Activated gamma-delta T cell treated with Interleukin-2 at 50 U/mL for 16 hours (primary cell): ENCODE data around the gene CCDC127.

Experiments used
- DNase-seq: peaks from one replicate; pipeline ENCODE4 v3.0.0-alpha.2; 2020

Gene CCDC127

GRCh38 chr5:187617-188451, 30.1 kb downstream of the CCDC127 start:
- DNase-seq = no peak

- no peak for DNase-seq
These were observed 30.9 kb downstream of the CCDC127 start for GRCh38 chr5:187042-187431.

DNA sequence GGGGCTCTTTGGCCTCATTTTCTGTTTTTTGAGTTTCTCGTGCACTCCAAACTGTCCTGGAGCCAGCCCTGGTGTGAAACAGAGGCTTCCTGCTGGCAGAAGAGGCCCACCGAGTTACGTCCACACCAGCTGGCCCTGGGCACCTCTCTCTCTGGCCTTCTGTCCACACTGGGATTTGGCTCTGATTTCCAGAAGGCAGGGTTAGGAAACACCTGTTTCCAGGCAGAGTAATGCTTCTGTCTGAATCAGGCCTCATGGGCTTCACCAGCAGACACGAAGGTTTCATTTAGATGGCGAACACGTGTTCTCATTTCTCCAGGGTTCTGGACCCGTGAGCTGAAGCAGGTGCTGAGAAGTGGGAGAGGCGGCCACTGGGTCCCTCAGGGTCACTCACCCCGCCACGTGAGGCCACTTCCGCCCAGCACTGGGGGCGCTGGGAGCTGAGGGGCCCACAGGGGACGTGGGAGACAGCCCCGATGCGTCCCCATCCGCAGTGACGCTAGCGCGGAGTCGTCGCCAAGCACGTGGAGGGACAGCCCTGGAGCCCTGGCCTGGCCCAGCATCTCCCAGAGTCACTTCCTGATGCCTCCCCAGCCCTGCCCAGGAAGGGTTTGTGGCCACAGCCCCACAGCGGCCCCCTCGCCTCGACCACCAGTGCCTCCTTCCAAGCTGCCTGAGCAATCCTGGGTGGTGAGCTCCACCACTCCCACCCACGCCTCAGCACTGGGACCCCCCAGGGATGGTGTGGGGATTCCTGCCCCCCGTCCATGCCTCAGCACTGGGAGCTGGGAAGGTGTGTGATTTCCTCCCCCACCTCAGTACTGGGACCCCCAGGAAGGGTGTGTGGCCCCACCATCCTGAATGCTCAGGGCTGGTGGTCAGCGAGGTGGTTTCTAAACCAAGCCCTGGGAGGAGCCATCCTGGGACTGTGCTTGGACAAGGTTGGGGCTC, 31.6 kb downstream of the CCDC127 start:
- DNase-seq = no peak

DNA sequence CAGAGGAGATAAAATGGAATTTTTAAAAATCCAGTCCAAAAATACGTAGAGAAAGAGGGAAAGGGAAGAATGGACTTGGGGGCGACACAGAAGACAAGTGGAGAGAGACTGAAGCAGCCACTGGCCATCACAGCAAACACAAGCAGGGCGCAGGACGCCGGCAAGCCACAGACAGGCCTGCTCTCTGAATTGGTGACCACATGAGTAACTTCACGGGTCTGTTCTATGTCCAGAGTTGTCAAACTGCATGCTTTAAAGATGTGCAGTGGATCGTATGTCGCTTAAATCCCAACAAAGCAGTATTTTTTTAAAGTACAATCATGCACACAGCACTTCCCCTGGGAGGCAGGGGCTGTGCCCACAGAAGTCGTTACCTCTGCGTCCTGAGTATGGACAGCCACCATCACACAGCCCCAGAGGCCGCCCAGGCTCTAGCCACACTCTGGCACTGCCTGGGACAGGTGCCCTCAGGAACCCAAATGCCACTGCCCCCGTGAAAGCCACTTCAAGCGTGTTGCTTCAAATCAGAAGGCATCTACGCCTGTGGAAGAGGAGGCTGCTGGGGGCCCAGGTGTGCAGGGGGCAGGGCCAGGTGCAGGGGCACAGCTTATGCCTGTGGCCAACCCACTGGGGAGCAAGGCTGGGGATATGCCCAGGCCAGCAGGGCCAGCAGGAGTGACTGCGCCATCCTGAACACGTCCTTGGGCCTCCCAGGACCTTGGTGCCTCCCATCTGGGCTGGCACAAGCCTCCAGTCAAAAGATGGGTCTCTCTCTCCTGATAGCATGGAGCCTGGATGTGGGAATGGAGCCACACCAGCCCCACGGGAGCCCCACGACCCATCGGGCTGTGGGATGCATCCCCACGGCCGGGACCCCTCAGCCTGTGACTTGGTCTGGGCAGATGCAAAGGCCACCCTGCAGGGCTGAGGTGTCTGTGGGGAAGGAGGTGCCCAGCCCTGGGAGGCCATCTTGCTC, 32.6 kb downstream of the CCDC127 start:
- no peak for DNase-seq

- no peak for DNase-seq
These were observed 33.5 kb downstream of the CCDC127 start for GRCh38 chr5:184471-184870.

- DNase-seq = no peak
These were observed 35.8 kb downstream of the CCDC127 start for GRCh38 chr5:182126-182525.

DNA sequence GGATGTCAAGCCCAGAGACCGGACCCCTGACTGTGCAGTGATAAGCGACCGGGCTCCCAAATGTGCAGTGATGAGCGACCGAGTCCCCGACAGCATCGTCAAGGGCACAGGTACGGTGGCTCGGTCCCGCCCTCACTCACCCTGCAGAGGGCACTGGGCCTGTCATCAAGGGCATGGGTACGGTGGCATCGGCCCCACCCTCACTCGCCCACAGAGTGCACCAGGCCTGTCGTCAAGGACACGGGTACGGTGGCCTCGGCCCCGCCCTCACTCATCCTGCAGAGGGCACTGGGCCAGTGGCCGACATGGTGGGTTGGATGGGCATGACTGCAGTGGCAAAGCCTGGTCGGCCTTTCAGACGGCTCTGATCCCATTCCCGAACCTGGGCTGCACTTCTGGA, 36.4 kb downstream of the CCDC127 start:
- DNase-seq = no peak

GRCh38 chr5:181160-181559, 36.8 kb downstream of the CCDC127 start:
- no peak for DNase-seq

GRCh38 chr5:180286-180918, 37.6 kb downstream of the CCDC127 start:
- no peak for DNase-seq

DNA sequence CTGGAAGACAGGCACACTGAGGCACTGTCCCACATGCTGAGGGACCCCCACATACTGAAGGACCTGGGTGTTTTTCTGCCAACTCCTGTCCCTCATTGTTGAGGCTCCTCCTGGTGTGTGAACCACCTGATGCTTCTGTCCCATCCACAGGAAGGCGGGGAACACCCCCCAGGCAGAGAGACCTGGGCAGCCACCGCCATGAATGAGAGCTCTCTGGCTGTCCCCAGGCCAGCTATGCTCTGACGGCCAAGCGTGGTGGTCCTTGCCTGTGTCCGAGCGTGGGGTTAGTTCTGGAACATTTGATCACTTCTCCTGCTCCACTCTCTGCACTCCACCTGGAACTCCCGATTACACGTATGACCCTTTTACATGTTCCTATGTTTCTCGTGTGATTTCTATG, 38.6 kb downstream of the CCDC127 start:
- DNase-seq = no peak

- no peak for DNase-seq
These were observed 39.8 kb downstream of the CCDC127 start for GRCh38 chr5:178110-178509.

DNA sequence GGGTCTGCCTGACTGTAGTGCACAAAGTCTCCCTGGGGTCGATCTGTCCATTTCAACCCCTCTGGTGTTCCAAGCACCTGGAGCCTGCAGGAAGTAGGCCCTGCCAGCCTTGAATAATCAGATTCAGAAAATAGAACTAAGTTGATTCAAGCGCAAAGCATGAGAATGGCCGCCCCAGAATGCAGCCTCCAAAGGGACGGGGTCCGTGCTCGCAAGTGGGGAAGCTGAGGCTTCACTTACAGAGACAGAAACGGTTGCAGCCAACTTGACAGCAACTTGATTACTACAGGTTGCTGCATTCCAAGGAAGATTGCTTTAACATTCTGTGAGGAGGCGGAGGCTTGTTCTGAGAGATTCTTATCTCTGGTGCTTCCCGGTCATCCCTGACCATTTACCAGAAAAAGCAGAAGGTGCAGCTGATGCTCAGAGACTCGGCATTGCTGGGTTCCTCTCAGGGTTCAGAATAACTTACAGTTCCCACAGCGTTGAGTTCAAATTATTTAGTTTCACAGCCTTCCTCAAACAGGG, 41.6 kb downstream of the CCDC127 start:
- no peak for DNase-seq

DNA sequence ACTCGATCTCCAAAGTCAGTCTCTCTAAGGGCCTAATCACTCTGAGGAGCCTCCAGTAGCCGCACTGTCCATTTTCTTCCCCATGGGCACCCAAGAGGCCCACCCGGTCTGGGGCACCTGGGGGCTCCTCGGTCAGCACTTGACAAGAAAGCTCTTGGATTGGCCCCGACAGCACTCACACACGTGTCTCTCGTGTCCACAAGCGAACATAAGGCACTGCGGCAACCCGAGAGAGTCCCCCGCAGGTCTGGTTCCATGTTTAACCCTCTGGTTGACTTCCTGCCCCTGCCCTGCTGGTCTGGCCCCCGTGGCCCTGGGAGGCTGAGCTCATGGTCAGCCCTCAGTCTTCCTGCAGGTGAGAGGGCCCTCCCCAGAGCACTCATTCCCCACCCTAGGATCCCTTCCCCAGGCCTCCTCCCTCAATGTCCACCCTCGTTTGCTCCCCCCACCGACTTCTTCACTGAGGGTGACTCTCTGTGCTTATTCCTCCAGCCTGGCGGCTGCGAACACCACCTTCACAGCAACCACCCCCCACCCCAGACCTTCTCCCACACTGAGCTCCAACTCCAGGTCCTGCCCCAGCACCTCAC, 43.0 kb downstream of the CCDC127 start:
- no peak for DNase-seq

GRCh38 chr5:174291-174600, 43.7 kb downstream of the CCDC127 start:
- no peak for DNase-seq

GRCh38 chr5:173392-174290, 44.3 kb downstream of the CCDC127 start:
- no peak for DNase-seq

GRCh38 chr5:172841-173251, 45.1 kb downstream of the CCDC127 start:
- DNase-seq = no peak

DNA sequence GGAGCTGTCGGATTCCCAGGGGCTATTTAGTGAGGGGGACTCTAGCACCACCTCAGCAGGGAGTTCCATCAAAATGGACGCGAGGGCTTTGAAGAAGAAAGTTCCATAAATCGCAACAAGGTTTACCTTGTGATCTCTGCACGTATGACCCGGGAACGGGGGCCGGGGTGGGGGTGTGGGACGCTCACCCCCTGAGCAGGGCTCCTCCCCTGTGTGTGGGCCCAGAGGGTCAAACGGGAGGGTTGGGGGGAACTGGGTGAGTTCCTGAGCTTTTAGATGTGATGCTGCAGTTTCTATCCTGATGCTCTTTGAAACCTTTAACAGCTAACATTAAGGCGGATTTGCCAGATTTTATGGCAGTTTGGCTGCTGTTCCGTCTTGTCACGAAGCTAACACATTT, 45.5 kb downstream of the CCDC127 start:
- no peak for DNase-seq

- DNase-seq = no peak
These were observed 46.1 kb downstream of the CCDC127 start for GRCh38 chr5:171801-172331.

- no peak for DNase-seq
These were observed 46.8 kb downstream of the CCDC127 start for GRCh38 chr5:170971-171800.
